HG03064 (cell line): Measurements from ENCODE around the gene GSG1.

ENCODE experiments used
- ATAC-seq: cut with Tn5 transposase; IDR thresholded peaks from one replicate; pipeline ENCODE4 v1.9.1; 2021; ENCODE audit warnings: low read depth; ENCODE audit not compliant: unreplicated experiment

Gene GSG1

GRCh38 chr12:13103391-13104033 is at the start of gene GSG1:
Gene GSG1, minus strand, starts transcription at chr12:13103667. Its CDS starts 155 bp downstream, at chr12:13103512.
- ATAC-seq = no peak

GRCh38 chr12:13153180-13153579 is 49.7 kb upstream of the GSG1 start:
- ATAC-seq = no peak

DNA sequence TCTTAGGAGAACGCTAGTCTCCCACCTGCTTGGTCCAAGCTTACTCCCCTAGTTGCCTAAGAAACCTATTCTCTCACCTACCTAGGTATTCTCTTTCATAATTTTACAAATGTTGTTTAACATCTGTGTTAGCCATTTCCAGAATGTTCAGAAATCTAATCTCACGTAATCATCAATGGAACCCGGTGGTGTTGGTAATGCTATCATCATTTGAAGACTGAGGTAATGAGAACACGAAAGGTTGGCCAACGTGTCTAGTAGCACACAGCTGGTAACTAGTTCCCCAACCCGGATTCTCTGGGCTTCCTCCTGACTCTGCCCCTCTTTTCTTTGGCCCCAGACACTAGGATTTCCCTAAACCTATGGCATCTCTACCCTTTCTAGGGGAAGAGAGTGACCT is 49.3 kb upstream of the GSG1 start:
- no peak for ATAC-seq

GRCh38 chr12:13152281-13152680 is 48.8 kb upstream of the GSG1 start:
- no peak for ATAC-seq

- no peak for ATAC-seq
Observed at GRCh38 chr12:13149411-13149810, 45.9 kb upstream of the GSG1 start.

GRCh38 chr12:13148485-13148847 is 45.0 kb upstream of the GSG1 start:
- ATAC-seq = no peak

- ATAC-seq = no peak
Observed at GRCh38 chr12:13147688-13148484, 44.4 kb upstream of the GSG1 start.

DNA sequence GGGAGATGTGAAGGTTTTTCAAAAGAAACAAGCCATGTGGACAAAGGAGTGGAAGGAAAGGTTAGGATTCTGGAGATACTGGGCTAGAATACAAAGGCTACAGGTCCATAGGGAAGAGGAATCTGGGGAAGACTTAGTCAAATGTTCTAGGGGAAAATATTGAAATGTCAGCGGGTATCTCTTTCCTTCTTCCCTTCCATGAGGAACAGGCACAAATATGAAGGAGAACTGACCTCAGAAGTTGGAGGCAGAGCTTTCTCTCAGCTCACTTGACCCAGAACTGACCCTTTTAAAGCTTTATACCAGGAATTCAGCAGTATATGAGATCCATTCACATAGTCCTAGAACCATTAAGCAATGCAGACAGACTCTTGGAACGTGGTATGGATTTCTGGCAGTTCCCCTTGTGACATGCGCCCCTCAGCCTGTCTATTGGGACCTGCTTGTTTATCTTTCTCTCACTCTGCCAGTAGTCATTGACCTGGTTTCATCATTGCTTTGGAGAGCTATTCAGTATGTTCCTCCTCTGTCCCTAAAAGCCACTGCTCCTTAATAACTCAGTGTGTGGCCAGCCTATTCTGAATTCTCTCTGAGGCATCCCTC is 43.0 kb upstream of the GSG1 start:
- no peak for ATAC-seq

- ATAC-seq = no peak
Observed at GRCh38 chr12:13144266-13144828, 40.9 kb upstream of the GSG1 start.

- no peak for ATAC-seq
Observed at GRCh38 chr12:13142747-13143146, 39.3 kb upstream of the GSG1 start.

- no peak for ATAC-seq
Observed at GRCh38 chr12:13141686-13142085, 38.2 kb upstream of the GSG1 start.

DNA sequence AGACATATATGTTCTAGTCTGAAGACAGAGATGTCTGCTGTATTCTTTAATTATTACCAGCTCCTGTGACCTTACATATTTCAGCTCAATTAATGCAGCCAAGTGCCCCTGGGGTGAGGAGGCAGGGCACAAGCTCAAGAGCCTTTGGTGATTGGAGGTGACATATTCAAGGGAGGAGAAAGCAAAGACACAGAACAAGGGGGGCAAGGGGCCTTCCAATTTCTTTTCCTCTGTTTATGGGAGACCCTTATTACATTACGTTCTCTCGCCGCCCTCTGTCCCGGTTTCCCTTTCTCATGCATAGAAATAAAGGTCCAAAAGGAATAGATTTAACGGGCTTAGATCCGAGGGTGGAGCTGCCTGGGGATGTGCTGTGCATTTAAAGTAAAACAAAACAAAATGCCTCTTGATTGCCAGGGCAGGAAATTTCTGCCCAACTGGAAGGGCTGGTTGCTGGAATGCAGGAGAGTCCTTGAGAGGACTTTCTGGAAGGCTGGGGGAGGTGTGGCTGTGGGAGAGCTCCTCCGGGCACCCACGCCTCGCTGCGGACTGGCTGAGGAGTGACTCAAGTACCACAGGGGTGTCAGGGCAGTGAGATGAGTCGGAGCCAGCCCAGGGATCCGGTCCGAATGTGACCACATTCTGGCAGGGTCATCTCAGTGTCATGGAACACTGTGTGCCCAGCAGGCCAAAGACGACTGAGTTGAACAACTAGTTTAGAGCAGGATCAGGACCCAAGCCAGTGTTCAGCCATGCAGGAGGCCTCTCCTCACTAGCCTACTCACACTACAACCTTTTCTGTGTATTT is 32.1 kb upstream of the GSG1 start:
- no peak for ATAC-seq

- no peak for ATAC-seq
Observed at GRCh38 chr12:13133886-13134285, 30.4 kb upstream of the GSG1 start.

DNA sequence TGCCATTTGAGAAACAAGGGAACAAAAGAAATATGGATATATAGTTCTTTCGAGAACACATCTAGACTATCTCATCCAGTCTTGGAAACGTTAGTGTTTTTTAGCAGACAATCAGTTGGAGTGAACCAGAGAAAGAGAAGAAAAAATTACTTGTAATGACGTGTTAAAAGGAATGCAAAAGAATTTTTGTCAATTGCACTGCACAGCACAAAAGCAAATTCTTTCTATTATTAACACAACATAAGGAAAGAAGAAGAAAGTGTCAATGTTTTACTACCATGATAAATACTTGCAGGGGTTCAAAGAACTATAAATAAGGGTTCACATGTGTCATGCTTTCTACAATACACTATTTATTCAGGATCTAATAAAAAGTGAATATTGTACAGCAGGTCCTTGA is 27.5 kb upstream of the GSG1 start:
- ATAC-seq = no peak

GRCh38 chr12:13128291-13128965 is 25.0 kb upstream of the GSG1 start:
- ATAC-seq = no peak

DNA sequence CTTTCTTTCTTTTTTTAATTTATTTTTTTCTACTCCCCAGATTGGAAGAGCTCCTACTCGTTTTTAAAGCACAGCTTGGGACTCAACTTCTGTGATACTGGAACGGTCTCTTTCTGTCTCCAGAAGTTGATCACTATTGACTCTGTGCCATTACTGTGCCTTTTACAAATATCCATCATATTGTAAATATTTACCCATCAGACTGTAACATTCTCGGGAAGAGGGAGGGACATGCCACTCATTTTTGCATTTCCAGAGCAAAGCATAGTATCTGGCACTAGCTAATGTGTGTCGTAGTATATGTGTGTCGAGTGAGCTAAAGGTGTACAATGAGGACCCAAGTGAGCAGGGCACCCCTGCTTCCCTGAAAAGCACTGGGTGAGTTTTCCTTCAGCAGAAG is 24.0 kb upstream of the GSG1 start:
- no peak for ATAC-seq

GRCh38 chr12:13126494-13126893 is 23.0 kb upstream of the GSG1 start:
- no peak for ATAC-seq

DNA sequence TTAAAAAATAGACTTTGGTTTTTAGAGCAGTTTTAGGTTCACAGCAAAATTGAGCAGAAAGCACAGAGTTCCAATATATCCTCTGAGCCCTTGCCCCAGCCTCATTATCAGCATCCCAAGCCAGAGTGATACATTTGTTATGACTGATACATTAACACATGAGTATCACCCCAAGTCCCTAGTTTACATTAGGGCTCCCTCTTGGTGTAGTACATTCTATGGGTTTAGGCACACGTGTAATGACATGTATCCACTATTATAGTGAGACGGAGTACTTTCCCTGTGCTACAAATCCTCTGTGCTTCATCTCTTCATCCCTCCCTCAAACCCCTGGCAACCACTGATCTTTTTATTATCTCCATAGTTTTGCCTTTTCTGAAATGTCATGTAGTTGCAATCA is 22.5 kb upstream of the GSG1 start:
- ATAC-seq = no peak

DNA sequence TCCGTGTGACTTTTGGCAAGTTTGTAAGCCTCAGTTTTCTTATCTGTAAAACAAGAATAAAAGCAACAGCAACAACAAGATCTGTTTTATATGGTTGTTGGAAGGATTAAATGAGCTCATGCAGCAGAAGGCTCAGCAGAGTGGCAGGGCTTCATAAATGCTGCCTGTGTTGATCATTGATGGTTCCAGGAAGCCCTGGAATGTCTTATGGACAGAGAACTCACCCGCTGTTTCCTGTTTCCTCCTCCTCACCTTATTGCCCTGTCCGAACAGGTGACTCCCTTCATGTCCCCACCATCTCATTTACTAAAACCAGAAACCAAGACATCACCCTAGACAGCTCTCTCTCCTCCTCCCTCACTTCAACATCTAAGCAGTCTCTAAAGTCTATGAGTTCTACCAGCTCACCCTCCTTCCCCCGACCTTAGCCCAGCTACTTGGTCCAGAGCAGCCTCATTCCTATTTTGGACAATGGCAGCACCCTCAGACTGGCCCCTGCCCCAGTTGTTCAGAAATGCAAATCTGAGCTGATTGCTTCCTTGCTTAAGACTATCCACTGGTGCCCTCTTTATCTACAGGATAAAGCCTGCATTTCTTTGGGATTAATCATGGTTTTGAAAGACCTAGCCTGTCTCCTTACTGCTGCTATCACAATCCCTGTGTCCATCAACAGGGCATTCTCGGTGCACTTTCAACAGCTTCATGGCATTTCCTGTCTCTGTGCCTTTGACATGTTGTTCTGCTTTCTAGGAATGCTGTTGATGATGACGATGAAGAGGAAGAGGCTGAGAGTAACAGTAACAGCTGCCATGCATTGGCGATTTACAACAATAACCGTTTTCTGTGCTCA is 21.4 kb upstream of the GSG1 start:
- no peak for ATAC-seq
